Caco-2 (cell line): ENCODE data around the gene MKLN1. TPM values are rescaled to one million over a fixed set of nuclear protein-coding genes. Genes with fewer than 3 reads are reported as not detected.
"Not testable (repeated sequence)": the region's sequence is repeated elsewhere in the genome, so short reads cannot be mapped to it uniquely, and the experiment has no call there.

Experiments used
- BruUV-seq: library from RNA; stranded (reverse); fragments of 400-500 nt; replicated peaks from 2 replicates; lab custom pipeline; 2021; lab: Mats Ljungman, UMichigan
- CTCF ChIA-PET: fragments of 300-600 bp; sonication (Branson Sonifier 250); formaldehyde crosslinking; loops from one replicate; lab custom pipeline; 2022; ENCODE audit warnings: antibody characterized with exemption; lab: Charles Lee
- POLR2A ChIA-PET: fragments of 300-600 bp; sonication (Branson Sonifier 250); formaldehyde crosslinking; loops from one replicate; lab custom pipeline; 2022; ENCODE audit warnings: antibody characterized with exemption; lab: Charles Lee
- DNase-seq, 2 experiments: peaks; one replicate each; pipeline versions ENCODE4 v3.0.0 to v3.0.0-alpha.2; 2020 to 2022
- H3K27me3 ChIP-seq: replicated peaks from 2 replicates; pipeline ENCODE4 v1.6.0; 2011; ENCODE audit warnings: low read length; ENCODE audit not compliant: control insufficient read depth, insufficient read depth
- H3K36me3 ChIP-seq: 2 replicates; pipeline ENCODE4 v1.5.1; 2011; ENCODE audit warnings: low read length; ENCODE audit not compliant: control insufficient read depth, insufficient read depth
- H3K4me1 ChIP-seq: fragments of 250-450 bp; sonication (Bioruptor Pico); 2 replicates; pipeline ENCODE4 v1.5.1; 2020; ENCODE audit warnings: mild to moderate bottlenecking
- H3K4me3 ChIP-seq: 2 replicates; pipeline ENCODE4 v1.5.1; 2011; ENCODE audit warnings: low read depth, mild to moderate bottlenecking, control low read depth, low read length
- H3K9me3 ChIP-seq: fragments of 250-450 bp; sonication (Bioruptor Pico); 2 replicates; pipeline ENCODE4 v1.5.1; 2020; ENCODE audit warnings: mild to moderate bottlenecking, moderate library complexity
- H3K27ac Mint-ChIP-seq: one replicate; pipeline ENCODE4 v1.8.0; 2022; ENCODE audit warnings: mixed read lengths; ENCODE audit not compliant: unreplicated experiment
- H3K27me3 Mint-ChIP-seq: one replicate; pipeline ENCODE4 v1.8.0; 2022; ENCODE audit warnings: mixed read lengths; ENCODE audit not compliant: insufficient read depth, unreplicated experiment
- H3K36me3 Mint-ChIP-seq: one replicate; pipeline ENCODE4 v1.8.0; 2022; ENCODE audit warnings: mild to moderate bottlenecking, mixed read lengths; ENCODE audit not compliant: insufficient read depth, unreplicated experiment
- H3K4me1 Mint-ChIP-seq: one replicate; pipeline ENCODE4 v1.8.0; 2022; ENCODE audit warnings: low read depth, mixed read lengths; ENCODE audit not compliant: unreplicated experiment
- H3K4me3 Mint-ChIP-seq: one replicate; pipeline ENCODE4 v1.8.0; 2022; ENCODE audit warnings: mild to moderate bottlenecking, moderate library complexity, mixed read lengths; ENCODE audit not compliant: unreplicated experiment
- H3K9me3 Mint-ChIP-seq: one replicate; pipeline ENCODE4 v1.8.0; 2022; ENCODE audit warnings: mixed read lengths; ENCODE audit not compliant: unreplicated experiment
- intact Hi-C: fragments of 100-400 bp; cut with micrococcal nuclease; formaldehyde crosslinking; loops from one replicate; pipeline ENCODE4 v1.10.0; 2022; ENCODE audit not compliant: unreplicated experiment
- total RNA-seq: library from RNA; stranded (reverse); gene quantifications from 2 replicates; pipeline ENCODE4 v1.2.3, GENCODE V29; 2022
- TF ChIP-seq, protein P1 (sequence below), 2 experiments: fragments of 200-600 bp in 1 of 2; IDR thresholded peaks; 1 replicate in 1 of 2; 2 replicates in 1 of 2; pipeline versions ENCODE4 v1.5.1 to v1.8.0; 2011 to 2022; ENCODE audit warnings: antibody characterized with exemption in 1 of 2, control low read depth in 1 of 2, inconsistent platforms in 1 of 2, low read depth in 1 of 2, low read length in 1 of 2, mild to moderate bottlenecking in 1 of 2, moderate library complexity in 1 of 2; ENCODE audit not compliant: insufficient read depth in 1 of 2, severe bottlenecking in 1 of 2, unreplicated experiment in 1 of 2

MKLN1 gene
- total RNA-seq, 1 experiment from 2014 or later, result 55.6 TPM

DNA sequence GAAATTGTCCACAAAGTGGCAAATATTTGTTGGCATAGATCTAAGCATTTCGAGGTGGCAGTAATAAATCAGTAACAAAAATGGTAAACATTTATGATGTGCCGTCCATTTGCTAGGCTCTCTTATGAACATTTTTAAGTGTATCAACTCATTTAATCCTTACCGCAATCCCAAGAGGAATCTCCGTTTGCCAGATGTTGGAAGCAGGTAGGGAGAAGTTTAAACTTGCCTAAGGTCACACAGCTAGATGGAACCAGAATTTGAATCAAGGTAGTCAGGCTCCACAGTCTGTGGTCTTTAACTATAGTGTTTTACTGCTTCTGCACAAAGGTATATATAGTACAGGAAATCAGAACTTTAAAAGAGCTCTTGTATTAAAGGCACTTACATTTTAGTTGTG, 2.6 kb downstream of the MKLN1 start:
- TF ChIP-seq, protein P1, sequence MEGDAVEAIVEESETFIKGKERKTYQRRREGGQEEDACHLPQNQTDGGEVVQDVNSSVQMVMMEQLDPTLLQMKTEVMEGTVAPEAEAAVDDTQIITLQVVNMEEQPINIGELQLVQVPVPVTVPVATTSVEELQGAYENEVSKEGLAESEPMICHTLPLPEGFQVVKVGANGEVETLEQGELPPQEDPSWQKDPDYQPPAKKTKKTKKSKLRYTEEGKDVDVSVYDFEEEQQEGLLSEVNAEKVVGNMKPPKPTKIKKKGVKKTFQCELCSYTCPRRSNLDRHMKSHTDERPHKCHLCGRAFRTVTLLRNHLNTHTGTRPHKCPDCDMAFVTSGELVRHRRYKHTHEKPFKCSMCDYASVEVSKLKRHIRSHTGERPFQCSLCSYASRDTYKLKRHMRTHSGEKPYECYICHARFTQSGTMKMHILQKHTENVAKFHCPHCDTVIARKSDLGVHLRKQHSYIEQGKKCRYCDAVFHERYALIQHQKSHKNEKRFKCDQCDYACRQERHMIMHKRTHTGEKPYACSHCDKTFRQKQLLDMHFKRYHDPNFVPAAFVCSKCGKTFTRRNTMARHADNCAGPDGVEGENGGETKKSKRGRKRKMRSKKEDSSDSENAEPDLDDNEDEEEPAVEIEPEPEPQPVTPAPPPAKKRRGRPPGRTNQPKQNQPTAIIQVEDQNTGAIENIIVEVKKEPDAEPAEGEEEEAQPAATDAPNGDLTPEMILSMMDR (IDR thresholded peaks at IDR 0.05; ENCODE audit: insufficient read depth in 1 of 2, low read depth in 1 of 2, low read length in 1 of 2, severe bottlenecking in 1 of 2, unreplicated experiment in 1 of 2), result no peak
- no peak overlapping the region for H3K27ac Mint-ChIP-seq
- H3K36me3 ChIP-seq, result no peaks in the 10 kb centered on the region
- peak overlapping the region; percentile 27 for H3K4me3 Mint-ChIP-seq
- H3K9me3 Mint-ChIP-seq, result no peaks in the 10 kb centered on the region
- H3K9me3 ChIP-seq, result peaks cover 3% of the 10 kb centered on the region; the same call in 1 of the 2 replicates
- intact Hi-C loops, result no loop called here
- CTCF ChIA-PET, result no interaction called here
- no TSS peak for BruUV-seq
- no peaks in the 10 kb centered on the region for H3K27me3 Mint-ChIP-seq
- no peak overlapping the region for H3K4me3 ChIP-seq
- no peak for DNase-seq
- H3K4me1 Mint-ChIP-seq, result peaks cover 22% of the 10 kb centered on the region
- no peaks in the 10 kb centered on the region for H3K27me3 ChIP-seq
- POLR2A ChIA-PET, result no interaction called here
- peaks cover 22% of the 10 kb centered on the region for H3K4me1 ChIP-seq
- H3K36me3 Mint-ChIP-seq, result peaks cover 26% of the 10 kb centered on the region

DNA sequence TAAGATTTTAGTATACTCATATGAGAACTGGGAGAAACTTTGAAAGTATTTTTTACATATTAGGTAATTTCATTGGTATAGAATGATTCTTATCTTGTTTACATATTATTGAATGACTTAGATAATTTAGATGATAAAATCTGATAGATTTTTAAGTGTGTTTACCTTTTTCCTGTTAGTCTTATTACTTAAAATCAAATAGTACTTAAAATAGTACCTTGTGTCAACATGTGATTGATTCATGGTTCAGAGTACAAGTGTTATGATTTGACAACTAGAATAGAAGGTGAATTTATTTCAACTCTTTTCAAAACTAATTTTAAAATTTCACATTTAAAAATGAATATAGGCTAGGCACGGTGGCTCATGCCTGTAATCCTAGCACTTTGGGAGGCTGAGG, 4.1 kb downstream of the MKLN1 start:
- ChIA-PET CTCF (no interaction called here), POLR2A (interaction anchor here (0.6 kb wide), 1 partner anchor 88 kb away, joined by 14 read pairs; no protein-coding TSS in a partner anchor)
- H3K4me1 ChIP-seq, result peaks cover 17% of the 10 kb centered on the region
- Mint-ChIP-seq H3K27me3 (no peaks in the 10 kb centered on the region), H3K9me3 (peaks cover 13% of the 10 kb centered on the region), H3K36me3 (peaks cover 26% of the 10 kb centered on the region), H3K4me1 (peaks cover 20% of the 10 kb centered on the region), H3K27ac (no peak overlapping the region), H3K4me3 (no peak overlapping the region)
- BruUV-seq, result no TSS peak
- no peaks in the 10 kb centered on the region for H3K36me3 ChIP-seq
- intact Hi-C loops, result no loop called here
- DNase-seq, result no peak
- H3K9me3 ChIP-seq, result peaks cover 15% of the 10 kb centered on the region
- no peaks in the 10 kb centered on the region for H3K27me3 ChIP-seq
- no peak overlapping the region for H3K4me3 ChIP-seq
- TF ChIP-seq, protein P1 (IDR thresholded peaks at IDR 0.05; ENCODE audit: insufficient read depth in 1 of 2, low read depth in 1 of 2, low read length in 1 of 2, severe bottlenecking in 1 of 2, unreplicated experiment in 1 of 2), result no peak

DNA sequence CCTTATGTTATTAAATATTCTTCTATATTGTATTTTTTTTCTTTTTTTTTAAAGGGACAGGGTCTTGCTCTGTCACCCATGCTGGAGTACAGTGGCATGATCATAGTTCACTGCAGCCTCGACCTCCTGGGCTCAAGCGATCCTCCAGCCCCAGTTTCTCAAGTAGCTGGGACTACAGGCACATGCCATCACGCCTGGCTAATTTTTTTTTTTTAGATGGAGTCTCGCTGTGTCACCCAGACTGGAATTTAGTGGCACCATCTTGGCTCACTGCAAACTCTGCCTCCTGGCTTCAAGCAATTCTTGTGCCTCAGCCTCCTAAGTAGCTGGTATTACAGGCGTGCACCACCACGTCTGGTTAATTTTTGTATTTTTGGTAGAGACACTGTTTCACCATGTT, 5.1 kb downstream of the MKLN1 start:
- Mint-ChIP-seq H3K4me1 (peaks cover 20% of the 10 kb centered on the region), H3K36me3 (peaks cover 26% of the 10 kb centered on the region), H3K9me3 (peaks cover 22% of the 10 kb centered on the region)
- intact Hi-C loops, DNase-seq, H3K4me3 Mint-ChIP-seq, H3K27me3 ChIP-seq, H3K36me3 ChIP-seq, H3K27ac Mint-ChIP-seq, CTCF ChIA-PET, H3K4me3 ChIP-seq, POLR2A ChIA-PET, BruUV-seq, H3K27me3 Mint-ChIP-seq: not testable (repeated sequence)
- Histone ChIP-seq H3K9me3 (peaks cover 22% of the 10 kb centered on the region), H3K4me1 (peaks cover 15% of the 10 kb centered on the region)
